ENCODE results near the gene TRIM41. TPM values are rescaled to one million over a fixed set of nuclear protein-coding genes. Genes with fewer than 3 reads are reported as not detected.

TRIM41 gene
- total RNA-seq, 1 experiment from 2014 or later = 34.2 TPM

DNA sequence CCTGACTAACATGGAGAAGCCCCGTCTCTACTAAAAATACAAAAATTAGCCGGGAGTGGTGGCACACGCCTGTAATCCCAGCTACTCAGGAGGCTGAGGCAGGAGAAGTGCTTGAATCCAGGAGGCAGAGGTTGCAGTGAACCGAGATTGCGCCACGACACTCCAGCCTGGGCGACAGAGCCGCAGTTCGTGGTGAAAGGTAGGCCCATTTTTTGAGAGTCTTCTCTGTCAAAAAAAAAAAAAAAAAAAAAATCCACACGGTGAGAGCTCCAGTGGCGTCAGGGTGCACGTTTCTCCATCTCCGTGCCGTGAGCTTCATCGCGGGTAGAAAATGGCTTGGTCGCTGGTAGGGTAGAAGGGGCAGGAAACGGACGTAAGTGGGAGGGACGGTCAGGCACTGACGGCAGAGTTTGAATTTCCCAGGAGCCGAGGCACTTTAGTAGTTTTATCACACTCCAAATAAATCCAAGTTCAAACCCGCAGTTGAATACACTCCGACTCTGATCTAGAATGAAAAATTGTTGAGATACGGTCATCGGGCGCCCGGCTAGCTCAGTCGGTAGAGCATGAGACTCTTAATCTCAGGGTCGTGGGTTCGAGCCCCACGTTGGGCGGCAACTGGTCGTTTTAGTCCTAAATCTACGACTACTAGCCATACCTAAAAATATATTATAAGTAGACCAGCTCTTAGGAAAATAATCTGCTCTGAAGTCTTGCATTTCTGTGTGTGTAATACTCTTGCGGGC lies 15.7 kb upstream of the TRIM41 start:
- peaks cover 51% of the 10 kb centered on the region for H3K27me3 Mint-ChIP-seq (ENCODE audit: low read depth)

More for the DNA sequence above, 15.7 kb upstream of the TRIM41 start:
- DNase-seq = peak; percentile 86
- H3K36me3 Mint-ChIP-seq (ENCODE audit: insufficient read depth in 1 of 3, low read depth in 3 of 3) = peaks cover 0 to 8% (median 0%) of the 10 kb centered on the region in 3 experiments; a peak in 2 of 7 replicates
- H3K9me3 Mint-ChIP-seq = peaks cover 11 to 16% of the 10 kb centered on the region in 2 experiments; a peak in 3 of 5 replicates
- H3T11ph ChIP-seq (ENCODE audit: low read length) = no peak overlapping the region
- peak overlapping the region; percentile 25 for H3K9ac ChIP-seq (ENCODE audit: extremely low read depth, insufficient read length, low read length)
- no peak overlapping the region for H2BK15ac ChIP-seq (ENCODE audit: low read depth, low read length)
- H3K27ac ChIP-seq (ENCODE audit: insufficient read length, low read depth, low read length) = no peak overlapping the region
- peak overlapping the region; percentile 8 for H3K18ac ChIP-seq (ENCODE audit: insufficient read length, low read depth, low read length)
- peak overlapping the region; percentile 92 to 99 for H3K4me3 Mint-ChIP-seq
- H3K4ac ChIP-seq (ENCODE audit: low read depth, low read length) = no peak overlapping the region
- H3K56ac ChIP-seq (ENCODE audit: insufficient read length, low read depth, low read length) = no peak overlapping the region
- TF ChIP-seq, protein P1, sequence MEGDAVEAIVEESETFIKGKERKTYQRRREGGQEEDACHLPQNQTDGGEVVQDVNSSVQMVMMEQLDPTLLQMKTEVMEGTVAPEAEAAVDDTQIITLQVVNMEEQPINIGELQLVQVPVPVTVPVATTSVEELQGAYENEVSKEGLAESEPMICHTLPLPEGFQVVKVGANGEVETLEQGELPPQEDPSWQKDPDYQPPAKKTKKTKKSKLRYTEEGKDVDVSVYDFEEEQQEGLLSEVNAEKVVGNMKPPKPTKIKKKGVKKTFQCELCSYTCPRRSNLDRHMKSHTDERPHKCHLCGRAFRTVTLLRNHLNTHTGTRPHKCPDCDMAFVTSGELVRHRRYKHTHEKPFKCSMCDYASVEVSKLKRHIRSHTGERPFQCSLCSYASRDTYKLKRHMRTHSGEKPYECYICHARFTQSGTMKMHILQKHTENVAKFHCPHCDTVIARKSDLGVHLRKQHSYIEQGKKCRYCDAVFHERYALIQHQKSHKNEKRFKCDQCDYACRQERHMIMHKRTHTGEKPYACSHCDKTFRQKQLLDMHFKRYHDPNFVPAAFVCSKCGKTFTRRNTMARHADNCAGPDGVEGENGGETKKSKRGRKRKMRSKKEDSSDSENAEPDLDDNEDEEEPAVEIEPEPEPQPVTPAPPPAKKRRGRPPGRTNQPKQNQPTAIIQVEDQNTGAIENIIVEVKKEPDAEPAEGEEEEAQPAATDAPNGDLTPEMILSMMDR (conservative IDR thresholded peaks at IDR 0.05) = no peak
- H2AK5ac ChIP-seq (ENCODE audit: insufficient read length, low read length) = no peak overlapping the region
- no CpG with 5 or more reads among the region's 36 CpGs for WGBS (ENCODE audit: extremely low coverage, insufficient read length, low lambda C conversion rate)
- no peak overlapping the region for H2AFZ ChIP-seq (ENCODE audit: low read length)
- no peaks in the 10 kb centered on the region for H3K4me1 ChIP-seq (ENCODE audit: insufficient read depth, low read length)
- peak overlapping the region; percentile 42 to 85 (median 85); a peak in 6 of 7 replicates for H3K27ac Mint-ChIP-seq
- H3K27me3 ChIP-seq (ENCODE audit: insufficient read depth, low read length) = peaks cover 29% of the 10 kb centered on the region
- no peaks in the 10 kb centered on the region for H3K9me3 ChIP-seq (ENCODE audit: control insufficient read depth, low read depth, low read length)
- H3K4me1 Mint-ChIP-seq = peaks cover 17 to 32% of the 10 kb centered on the region in 2 experiments
- no peak overlapping the region for H4K91ac ChIP-seq (ENCODE audit: insufficient read length, low read depth, low read length)
- H4K20me1 ChIP-seq (ENCODE audit: control insufficient read depth, insufficient read depth, insufficient read length) = no peaks in the 10 kb centered on the region
- H3K23ac ChIP-seq (ENCODE audit: insufficient read length, low read depth, low read length) = no peak overlapping the region
- no peak overlapping the region for H4K5ac ChIP-seq (ENCODE audit: insufficient read length, low read depth, low read length)
- no peak overlapping the region for H2BK5ac ChIP-seq (ENCODE audit: insufficient read length, low read length)
- H3K14ac ChIP-seq (ENCODE audit: insufficient read depth, low read length) = no peak overlapping the region
- H2BK20ac ChIP-seq (ENCODE audit: low read depth, low read length, poor library complexity, severe bottlenecking) = no peak overlapping the region
- H3K79me2 ChIP-seq (ENCODE audit: insufficient read depth, low read length) = no peaks in the 10 kb centered on the region
- H2BK120ac ChIP-seq (ENCODE audit: low read depth, low read length, poor library complexity, severe bottlenecking) = no peak overlapping the region
- no peak overlapping the region for H4K8ac ChIP-seq (replicated peaks; ENCODE audit: insufficient read length, low read depth, low read length)
- no peaks in the 10 kb centered on the region for H3K79me1 ChIP-seq (ENCODE audit: insufficient read depth, low read depth, low read length, poor library complexity, severe bottlenecking)
- H3K4me2 ChIP-seq (ENCODE audit: insufficient read depth, insufficient read length, low read length) = peak overlapping the region; percentile 92
- no peak overlapping the region for H2BK12ac ChIP-seq (ENCODE audit: insufficient read length, low read depth, low read length)
- peaks cover 26% of the 10 kb centered on the region for H3K23me2 ChIP-seq (ENCODE audit: insufficient read length, low read depth, low read length, poor library complexity, severe bottlenecking)

Data from H9 (cell line).